Endodermal cell (in vitro differentiated cells): ENCODE results near the gene PHC2. TPM values are rescaled to one million over a fixed set of nuclear protein-coding genes. Genes with fewer than 3 reads are reported as not detected.

Experiments used
- DNase-seq: peaks from one replicate; pipeline ENCODE4 v3.0.0-alpha.2; 2017
- H3K27ac ChIP-seq: 2 replicates; pipeline ENCODE4 v1.5.1; 2013; ENCODE audit warnings: mild to moderate bottlenecking, low read depth, low read length, moderate library complexity
- H3K27me3 ChIP-seq: 2 replicates; pipeline ENCODE4 v1.6.1; 2013; ENCODE audit warnings: mild to moderate bottlenecking, low read length, moderate library complexity; ENCODE audit not compliant: insufficient read depth, control insufficient read depth, poor library complexity, severe bottlenecking
- H3K36me3 ChIP-seq: 2 replicates; pipeline ENCODE4 v1.7.0; 2013; ENCODE audit warnings: mild to moderate bottlenecking, low read length, moderate library complexity; ENCODE audit not compliant: control insufficient read depth, insufficient read depth
- H3K4me1 ChIP-seq: one replicate; pipeline ENCODE4 v1.7.0; 2013; ENCODE audit warnings: low read length; ENCODE audit not compliant: control insufficient read depth, insufficient read depth
- H3K4me3 ChIP-seq: 2 replicates; pipeline ENCODE4 v1.5.1; 2013; ENCODE audit warnings: mild to moderate bottlenecking, low read length, moderate library complexity
- H3K9ac ChIP-seq: 2 replicates; pipeline ENCODE4 v1.6.1; 2013; ENCODE audit warnings: mild to moderate bottlenecking, low read length, moderate library complexity; ENCODE audit not compliant: poor library complexity, severe bottlenecking; ENCODE audit errors: extremely low read depth
- H3K9me3 ChIP-seq: 2 replicates; pipeline ENCODE4 v1.6.1; 2013; ENCODE audit warnings: mild to moderate bottlenecking, low read length, moderate library complexity; ENCODE audit not compliant: control insufficient read depth
- H3K27ac Mint-ChIP-seq: 2 replicates; pipeline ENCODE4 v1.8.0; 2020; ENCODE audit warnings: mixed read lengths
- H3K27me3 Mint-ChIP-seq: 2 replicates; pipeline ENCODE4 v1.8.0; 2021; ENCODE audit warnings: mild to moderate bottlenecking, mixed read lengths; ENCODE audit not compliant: insufficient read depth
- H3K36me3 Mint-ChIP-seq: 2 replicates; pipeline ENCODE4 v1.8.0; 2020; ENCODE audit warnings: low read depth, mixed read lengths
- H3K4me1 Mint-ChIP-seq: 2 replicates; pipeline ENCODE4 v1.8.0; 2020; ENCODE audit warnings: mixed read lengths
- H3K4me3 Mint-ChIP-seq: 2 replicates; pipeline ENCODE4 v1.8.0; 2020; ENCODE audit warnings: mild to moderate bottlenecking, moderate library complexity, mixed read lengths
- H3K9me3 Mint-ChIP-seq: 2 replicates; pipeline ENCODE4 v1.8.0; 2020; ENCODE audit warnings: mild to moderate bottlenecking, mixed read lengths
- CTCF ChIP-seq: fragments of 200-600 bp; sonication (generic); conservative IDR thresholded peaks from 2 replicates; pipeline ENCODE4 v1.5.0; 2021; ENCODE audit warnings: antibody characterized with exemption, mild to moderate bottlenecking
- WGBS, 2 experiments: methylation state at CpG; one replicate each; pipeline versions ENCODE4 v1.1.5 to v1.1.7; 2013; ENCODE audit warnings: missing lambda C conversion rate in 2 of 2, mixed read lengths in 1 of 2; ENCODE audit not compliant: insufficient coverage in 1 of 2, insufficient read length in 1 of 2; 5-methylcytosine and 5-hydroxymethylcytosine counted together
- total RNA-seq, 2 donors: library from RNA; stranded (reverse); fragmentation: NEBNext Ultra II Directional in 1 of 2; extraction: Animal tissue kit (Norgen Biotek cat#: 25700) in 1 of 2; gene quantifications; 2 replicates in 1 of 2; 3 replicates in 1 of 2; pipeline ENCODE4 v1.2.1, GENCODE V29; 2021

PHC2 gene
- total RNA-seq, 2 donors from 2014 or later: 32.1 to 43.9 TPM

- no peak for DNase-seq
- H3K4me3 Mint-ChIP-seq: no peak within 1 kb of the TSS
- H3K4me1 Mint-ChIP-seq: no peaks in the 10 kb centered on the region
- peaks cover 24% of the 10 kb centered on the region for H3K36me3 ChIP-seq
- peaks cover 33% of the 10 kb centered on the region for H3K27me3 Mint-ChIP-seq
- H3K9me3 Mint-ChIP-seq: no peaks in the 10 kb centered on the region
- H3K36me3 Mint-ChIP-seq: peaks cover 24% of the 10 kb centered on the region
- H3K9me3 ChIP-seq: no peaks in the 10 kb centered on the region
- H3K27ac Mint-ChIP-seq: no peak within 1 kb of the TSS
- no peak for TF ChIP-seq CTCF
- H3K9ac ChIP-seq: no peak within 1 kb of the TSS
- 92% methylated on average over 6 to 8 of the region's 8 CpGs for WGBS, 2 experiments
- H3K4me3 ChIP-seq: no peak within 1 kb of the TSS
- H3K27me3 ChIP-seq: no peaks in the 10 kb centered on the region
- no peaks in the 10 kb centered on the region for H3K4me1 ChIP-seq
- H3K27ac ChIP-seq: peak within 1 kb of the TSS; percentile 44
Observed at GRCh38 chr1:33320619-33321165, 110.2 kb downstream of the PHC2 start, which contains the start of gene A3GALT2. Gene A3GALT2, minus strand, starts transcription at chr1:33321098. Its CDS starts 0 bp downstream, at chr1:33321098.

- Histone ChIP-seq H3K27me3 (no peaks in the 10 kb centered on the region), H3K9me3 (no peaks in the 10 kb centered on the region), H3K4me1 (no peaks in the 10 kb centered on the region), H3K36me3 (peaks cover 18% of the 10 kb centered on the region), H3K9ac (no peak overlapping the region), H3K27ac (peak overlapping the region; percentile 44), H3K4me3 (no peak overlapping the region)
- H3K27me3 Mint-ChIP-seq: peaks cover 37% of the 10 kb centered on the region
- H3K4me1 Mint-ChIP-seq: no peaks in the 10 kb centered on the region
- H3K9me3 Mint-ChIP-seq: no peaks in the 10 kb centered on the region
- peaks cover 19% of the 10 kb centered on the region for H3K36me3 Mint-ChIP-seq
- no peak for DNase-seq
- H3K4me3 Mint-ChIP-seq: no peak overlapping the region
- WGBS, 2 experiments: 90 to 91% methylated on average over 4 to 12 of the region's 12 CpGs
- H3K27ac Mint-ChIP-seq: no peak overlapping the region
- no peak for TF ChIP-seq CTCF
Observed at GRCh38 chr1:33319949-33320618, 110.8 kb downstream of the PHC2 start.

GRCh38 chr1:33319186-33319948 lies 111.5 kb downstream of the PHC2 start:
- WGBS, 2 experiments: 91 to 94% methylated on average over 6 to 9 of the region's 9 CpGs
- Histone ChIP-seq H3K9ac (no peak overlapping the region), H3K4me1 (no peaks in the 10 kb centered on the region), H3K36me3 (peaks cover 13% of the 10 kb centered on the region), H3K27ac (peak overlapping the region; percentile 44), H3K27me3 (no peaks in the 10 kb centered on the region), H3K4me3 (no peak overlapping the region), H3K9me3 (no peaks in the 10 kb centered on the region)
- H3K27me3 Mint-ChIP-seq: peaks cover 39% of the 10 kb centered on the region
- H3K9me3 Mint-ChIP-seq: no peaks in the 10 kb centered on the region
- no peak overlapping the region for H3K4me3 Mint-ChIP-seq
- H3K4me1 Mint-ChIP-seq: no peaks in the 10 kb centered on the region
- no peak overlapping the region for H3K27ac Mint-ChIP-seq
- TF ChIP-seq CTCF: no peak
- peaks cover 13% of the 10 kb centered on the region for H3K36me3 Mint-ChIP-seq
- no peak for DNase-seq
